ENCODE data around the gene ZEB2.

DNA sequence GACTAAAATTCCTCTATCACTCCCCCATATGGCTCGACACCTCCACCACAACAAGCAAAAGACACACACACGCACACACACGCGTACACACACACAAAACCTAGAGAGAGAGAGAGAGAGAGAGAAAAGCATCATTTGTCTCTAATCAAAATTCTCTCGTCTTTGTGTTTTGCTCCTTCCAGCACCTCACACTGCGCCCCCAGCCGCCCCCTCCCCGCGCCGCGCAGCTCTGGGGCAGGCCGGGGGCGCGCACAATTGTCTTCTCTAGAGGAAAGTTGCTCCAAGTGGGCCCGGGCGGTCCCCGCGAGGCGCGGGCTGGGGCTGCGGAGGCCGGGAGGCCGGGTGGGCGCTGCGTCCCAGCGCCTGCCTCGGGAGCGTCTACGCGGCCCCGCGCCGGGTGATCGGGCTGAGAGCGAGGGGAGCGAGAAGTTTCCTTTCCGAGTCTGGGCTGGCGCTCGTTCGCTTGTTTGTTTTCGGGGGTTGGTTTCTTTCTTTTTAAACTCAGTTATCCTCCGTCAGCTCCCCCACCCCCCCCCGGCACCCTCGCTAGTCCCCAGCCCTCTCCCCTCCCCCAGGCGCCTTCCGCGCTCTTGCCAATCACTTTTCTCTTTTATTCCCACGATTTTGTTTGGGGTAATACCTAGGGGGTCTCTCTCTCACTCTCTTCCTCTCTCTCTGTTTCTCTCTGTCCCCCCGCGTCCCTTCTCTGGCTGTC, 4.1 kb downstream of the ZEB2 start:
- TF ChIP-seq, protein P1, sequence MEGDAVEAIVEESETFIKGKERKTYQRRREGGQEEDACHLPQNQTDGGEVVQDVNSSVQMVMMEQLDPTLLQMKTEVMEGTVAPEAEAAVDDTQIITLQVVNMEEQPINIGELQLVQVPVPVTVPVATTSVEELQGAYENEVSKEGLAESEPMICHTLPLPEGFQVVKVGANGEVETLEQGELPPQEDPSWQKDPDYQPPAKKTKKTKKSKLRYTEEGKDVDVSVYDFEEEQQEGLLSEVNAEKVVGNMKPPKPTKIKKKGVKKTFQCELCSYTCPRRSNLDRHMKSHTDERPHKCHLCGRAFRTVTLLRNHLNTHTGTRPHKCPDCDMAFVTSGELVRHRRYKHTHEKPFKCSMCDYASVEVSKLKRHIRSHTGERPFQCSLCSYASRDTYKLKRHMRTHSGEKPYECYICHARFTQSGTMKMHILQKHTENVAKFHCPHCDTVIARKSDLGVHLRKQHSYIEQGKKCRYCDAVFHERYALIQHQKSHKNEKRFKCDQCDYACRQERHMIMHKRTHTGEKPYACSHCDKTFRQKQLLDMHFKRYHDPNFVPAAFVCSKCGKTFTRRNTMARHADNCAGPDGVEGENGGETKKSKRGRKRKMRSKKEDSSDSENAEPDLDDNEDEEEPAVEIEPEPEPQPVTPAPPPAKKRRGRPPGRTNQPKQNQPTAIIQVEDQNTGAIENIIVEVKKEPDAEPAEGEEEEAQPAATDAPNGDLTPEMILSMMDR (IDR thresholded peaks at IDR 0.05): no peak
- TF ChIP-seq EP300 (IDR thresholded peaks at IDR 0.05) (no peak), POLR2A (IDR thresholded peaks at IDR 0.05) (no peak), POLR2AphosphoS5 (IDR thresholded peaks at IDR 0.05) (no peak)

Data from stomach (tissue), 4 donors.